Adipose tissue (tissue), 3 donors: Measurements from ENCODE around the gene EPS8L3. TPM values are rescaled to one million over a fixed set of nuclear protein-coding genes. Genes with fewer than 3 reads are reported as not detected.

ENCODE experiments used
- H3K27ac ChIP-seq: one replicate; pipeline ENCODE4 v1.5.1; 2013; ENCODE audit warnings: low read depth, low read length
- WGBS, 3 donors: extraction: QIAGEN DNeasy Blood & Tissue Kit; methylation state at CpG; one replicate each; pipeline ENCODE4 v1.1.7; 2013; 5-methylcytosine and 5-hydroxymethylcytosine counted together
- polyA plus RNA-seq, 3 donors: library from polyadenylated mRNA; stranded (reverse); fragments of 200-250 nt; gene quantifications; one replicate each; pipeline ENCODE4 v1.2.3, GENCODE V29; 2013
- donor health status: healthy with polysubstance abuse.
- donor health status: Bipolar disorder and iron deficiency.
- donor health status: healthy.

Gene EPS8L3
- polyA plus RNA-seq, 3 donors: 0.16 to 2.5 (median 0.90) TPM

GRCh38 chr1:109785446-109786111, 21.9 kb upstream of the EPS8L3 start:
- 60 to 92% (median 84%) methylated on average over 4 of the region's 4 CpGs for WGBS, 3 donors
- no peak overlapping the region for H3K27ac ChIP-seq

GRCh38 chr1:109784551-109785252, 21.0 kb upstream of the EPS8L3 start:
- 66 to 88% (median 81%) methylated on average over 5 of the region's 5 CpGs for WGBS, 3 donors
- H3K27ac ChIP-seq: no peak overlapping the region

- WGBS, 3 donors: 63 to 66% (median 65%) methylated on average over 8 of the region's 8 CpGs
- no peak overlapping the region for H3K27ac ChIP-seq
Observed at GRCh38 chr1:109783436-109783835, 19.7 kb upstream of the EPS8L3 start.

- WGBS, 3 donors: 80 to 91% (median 81%) methylated on average over 4 of the region's 4 CpGs
- no peak overlapping the region for H3K27ac ChIP-seq
Observed at GRCh38 chr1:109782927-109783326, 19.2 kb upstream of the EPS8L3 start.

- H3K27ac ChIP-seq: no peak overlapping the region
- WGBS, 3 donors: 59 to 90% (median 73%) methylated on average over 1 of the region's 1 CpG
Observed at GRCh38 chr1:109782514-109782913, 18.8 kb upstream of the EPS8L3 start.

GRCh38 chr1:109781806-109782205, 18.1 kb upstream of the EPS8L3 start:
- H3K27ac ChIP-seq: no peak overlapping the region
- WGBS, 3 donors: 63 to 84% (median 67%) methylated on average over 2 of the region's 2 CpGs

GRCh38 chr1:109780982-109781381, 17.3 kb upstream of the EPS8L3 start:
- 86 to 100% (median 87%) methylated on average over 1 of the region's 1 CpG for WGBS, 3 donors
- H3K27ac ChIP-seq: no peak overlapping the region

- WGBS, 3 donors: 92 to 94% (median 94%) methylated on average over 9 of the region's 9 CpGs
- no peak overlapping the region for H3K27ac ChIP-seq
Observed at GRCh38 chr1:109777980-109778625, 14.4 kb upstream of the EPS8L3 start.

- WGBS, 3 donors: 74 to 83% (median 74%) methylated on average over 7 of the region's 7 CpGs
- no peak overlapping the region for H3K27ac ChIP-seq
Observed at GRCh38 chr1:109777436-109777835, 13.7 kb upstream of the EPS8L3 start.

GRCh38 chr1:109776911-109777310, 13.2 kb upstream of the EPS8L3 start:
- no peak overlapping the region for H3K27ac ChIP-seq
- 15 to 39% (median 28%) methylated on average over 4 of the region's 4 CpGs for WGBS, 3 donors

- WGBS, 3 donors: 84 to 88% (median 88%) methylated on average over 6 of the region's 6 CpGs
Observed at GRCh38 chr1:109776206-109776835, 12.6 kb upstream of the EPS8L3 start.

GRCh38 chr1:109775398-109775797, 11.7 kb upstream of the EPS8L3 start:
- WGBS, 3 donors: 59 to 60% (median 60%) methylated on average over 1 of the region's 1 CpG
- H3K27ac ChIP-seq: no peak overlapping the region

More at GRCh38 chr1:109776206-109776835, 12.6 kb upstream of the EPS8L3 start:
- no peak overlapping the region for H3K27ac ChIP-seq

- H3K27ac ChIP-seq: no peak overlapping the region
- WGBS, 3 donors: 48 to 58% (median 49%) methylated on average over 6 of the region's 6 CpGs
Observed at GRCh38 chr1:109773900-109774485, 10.3 kb upstream of the EPS8L3 start.

- no peak overlapping the region for H3K27ac ChIP-seq
- 43 to 46% (median 43%) methylated on average over 17 of the region's 17 CpGs for WGBS, 3 donors
Observed at GRCh38 chr1:109773203-109773899, 9.6 kb upstream of the EPS8L3 start.

- 95 to 97% (median 97%) methylated on average over 6 of the region's 6 CpGs for WGBS, 3 donors
- no peak overlapping the region for H3K27ac ChIP-seq
Observed at GRCh38 chr1:109772658-109773202, 9.0 kb upstream of the EPS8L3 start.

- 60 to 76% (median 67%) methylated on average over 10 of the region's 10 CpGs for WGBS, 3 donors
- H3K27ac ChIP-seq: no peak overlapping the region
Observed at GRCh38 chr1:109771712-109772657, 8.3 kb upstream of the EPS8L3 start.
